MM.1S (cell line): Measurements from ENCODE around the gene KRT80.

Experiments
- DNase-seq: peaks from one replicate; pipeline ENCODE4 v3.0.0-alpha.2; 2015
- H2AFZ ChIP-seq: fragments of 300-600 bp; sonication (generic); 2 replicates; pipeline ENCODE4 v1.6.0; 2016; ENCODE audit warnings: antibody characterized with exemption, low read length
- H3F3A ChIP-seq: fragments of 300-600 bp; sonication (generic); 2 replicates; pipeline ENCODE4 v1.6.1; 2016; ENCODE audit warnings: mild to moderate bottlenecking, antibody characterized with exemption, low read length, moderate library complexity, mixed read lengths; ENCODE audit not compliant: insufficient read depth
- H3K27ac ChIP-seq: fragments of 300-600 bp; sonication (generic); 2 replicates; pipeline ENCODE4 v1.5.1; 2016; ENCODE audit warnings: mild to moderate bottlenecking, low read length
- H3K27me3 ChIP-seq: fragments of 300-600 bp; sonication (generic); replicated peaks from 2 replicates; pipeline ENCODE4 v1.6.0; 2016; ENCODE audit warnings: low read length; ENCODE audit not compliant: insufficient read depth
- H3K36me3 ChIP-seq: fragments of 300-600 bp; sonication (generic); replicated peaks from 2 replicates; pipeline ENCODE4 v1.6.1; 2016; ENCODE audit warnings: mild to moderate bottlenecking, low read length, mixed read lengths; ENCODE audit not compliant: insufficient read depth
- H3K4me1 ChIP-seq: fragments of 300-600 bp; sonication (generic); 2 replicates; pipeline ENCODE4 v1.6.1; 2016; ENCODE audit warnings: low read length, mixed read lengths
- H3K4me2 ChIP-seq: fragments of 300-600 bp; sonication (generic); 2 replicates; pipeline ENCODE4 v1.6.0; 2016; ENCODE audit warnings: low read depth, low read length
- H3K4me3 ChIP-seq: fragments of 300-600 bp; sonication (generic); 2 replicates; pipeline ENCODE4 v1.5.1; 2016; ENCODE audit warnings: low read length, mixed read lengths
- H3K79me2 ChIP-seq: fragments of 300-600 bp; sonication (generic); 2 replicates; pipeline ENCODE4 v1.6.1; 2016; ENCODE audit warnings: mixed run types, low read length, mixed read lengths
- H3K9ac ChIP-seq: fragments of 300-600 bp; sonication (generic); 2 replicates; pipeline ENCODE4 v1.6.1; 2016; ENCODE audit warnings: low read length, mixed read lengths
- H3K9me2 ChIP-seq: fragments of 300-600 bp; sonication (generic); replicated peaks from 2 replicates; pipeline ENCODE4 v1.6.1; 2016; ENCODE audit warnings: mild to moderate bottlenecking, low read length, mixed read lengths; ENCODE audit not compliant: insufficient read depth
- H3K9me3 ChIP-seq: fragments of 300-600 bp; sonication (generic); replicated peaks from 2 replicates; pipeline ENCODE4 v1.6.1; 2016; ENCODE audit warnings: mild to moderate bottlenecking, low read length, mixed read lengths; ENCODE audit not compliant: insufficient read depth
- H4K20me1 ChIP-seq: fragments of 300-600 bp; sonication (generic); 2 replicates; pipeline ENCODE4 v1.6.1; 2016; ENCODE audit warnings: mild to moderate bottlenecking, low read length, moderate library complexity, mixed read lengths; ENCODE audit not compliant: insufficient read depth
- CTCF ChIP-seq: fragments of 300-600 bp; sonication (generic); IDR thresholded peaks from 2 replicates; pipeline ENCODE4 v1.5.1; 2016; ENCODE audit warnings: antibody characterized with exemption, low read length, mixed read lengths
- EZH2 ChIP-seq: fragments of 300-600 bp; sonication (generic); optimal IDR thresholded peaks from 2 replicates; pipeline ENCODE3; 2017; ENCODE audit warnings: low read depth, mild to moderate bottlenecking, antibody characterized with exemption, low read length, mixed read lengths
- EZH2phosphoT487 ChIP-seq: fragments of 300-600 bp; sonication (generic); IDR thresholded peaks from 2 replicates; pipeline ENCODE4 v1.6.1; 2018; ENCODE audit warnings: antibody characterized with exemption, low read length

Gene KRT80

GRCh38 chr12:52190860-52191729, 719 bp downstream of the KRT80 start:
- Histone ChIP-seq H3K79me2 (no peaks in the 10 kb centered on the region), H3K9me3 (no peaks in the 10 kb centered on the region), H3K4me2 (no peak overlapping the region), H3K4me1 (no peaks in the 10 kb centered on the region), H3K27ac (no peak overlapping the region), H2AFZ (no peak overlapping the region), H3K9ac (no peak overlapping the region), H3K27me3 (peaks cover 42% of the 10 kb centered on the region), H4K20me1 (no peaks in the 10 kb centered on the region), H3F3A (no peaks in the 10 kb centered on the region), H3K36me3 (no peaks in the 10 kb centered on the region), H3K9me2 (no peaks in the 10 kb centered on the region), H3K4me3 (no peak overlapping the region)
- TF ChIP-seq EZH2 (no peak), CTCF (no peak), EZH2phosphoT487 (no peak)
- no peak for DNase-seq

DNA sequence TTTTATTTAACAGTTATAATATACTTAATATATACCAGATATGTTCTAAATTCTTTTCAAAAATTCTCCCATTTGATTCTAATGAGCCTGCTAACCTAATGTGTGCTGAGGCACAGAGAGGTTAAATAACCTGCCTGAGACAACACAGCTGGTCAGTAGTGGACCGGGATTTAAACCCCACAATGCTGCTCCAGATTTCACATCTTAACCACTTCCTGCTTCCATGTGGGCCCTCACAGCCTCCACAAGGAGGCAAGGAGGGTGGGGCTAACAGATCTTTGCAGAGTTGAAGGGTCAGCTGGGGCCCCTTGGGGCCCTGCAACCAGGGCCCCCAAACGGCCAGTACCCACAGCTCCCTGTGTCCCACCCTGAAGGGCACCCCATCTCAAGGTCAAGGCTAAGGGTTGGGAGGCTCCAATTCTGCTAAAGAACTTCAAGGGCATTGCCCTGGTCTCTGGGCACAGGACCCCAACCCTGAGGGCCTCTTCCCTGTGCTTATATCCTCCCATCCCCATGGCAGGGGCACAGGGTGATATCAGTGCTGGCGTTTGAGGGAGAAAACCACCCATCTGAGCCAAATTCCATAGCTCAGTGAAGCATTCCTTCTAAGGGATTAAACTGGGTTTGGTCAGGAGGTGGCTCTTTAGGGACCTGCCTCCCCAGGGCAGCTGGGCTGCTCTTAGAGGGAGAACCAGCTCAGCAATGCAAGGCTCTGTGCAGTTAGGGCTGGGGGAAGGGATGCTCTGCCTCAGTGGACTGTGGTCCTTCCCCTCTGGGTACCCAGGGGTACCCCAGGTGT, 2.2 kb downstream of the KRT80 start:
- Histone ChIP-seq H3K9me3 (no peaks in the 10 kb centered on the region), H3K79me2 (no peaks in the 10 kb centered on the region), H3F3A (no peaks in the 10 kb centered on the region), H3K27me3 (peaks cover 37% of the 10 kb centered on the region), H3K4me3 (no peak overlapping the region), H3K9me2 (no peaks in the 10 kb centered on the region), H2AFZ (no peak overlapping the region), H3K9ac (no peak overlapping the region), H4K20me1 (no peaks in the 10 kb centered on the region), H3K4me2 (no peak overlapping the region), H3K4me1 (no peaks in the 10 kb centered on the region), H3K27ac (no peak overlapping the region), H3K36me3 (no peaks in the 10 kb centered on the region)
- DNase-seq = no peak
- TF ChIP-seq CTCF = no peak
- TF ChIP-seq EZH2phosphoT487 = no peak
- TF ChIP-seq EZH2 = no peak

- Histone ChIP-seq H2AFZ (no peak overlapping the region), H3K27ac (no peak overlapping the region), H3K79me2 (no peaks in the 10 kb centered on the region)
Measured at GRCh38 chr12:52188658-52189057, 3.2 kb downstream of the KRT80 start.

More at GRCh38 chr12:52188658-52189057, 3.2 kb downstream of the KRT80 start:
- H3K9me3 ChIP-seq = no peaks in the 10 kb centered on the region
- no peak overlapping the region for H3K9ac ChIP-seq
- peaks cover 37% of the 10 kb centered on the region for H3K27me3 ChIP-seq
- no peak overlapping the region for H3K4me3 ChIP-seq
- H3K36me3 ChIP-seq = no peaks in the 10 kb centered on the region
- no peak for TF ChIP-seq CTCF
- no peak for TF ChIP-seq EZH2
- no peak for TF ChIP-seq EZH2phosphoT487
- no peak for DNase-seq
- no peaks in the 10 kb centered on the region for H3F3A ChIP-seq
- no peaks in the 10 kb centered on the region for H4K20me1 ChIP-seq
- no peak overlapping the region for H3K4me2 ChIP-seq
- H3K9me2 ChIP-seq = no peaks in the 10 kb centered on the region
- 0 out of 2 replicates have a peak, but pooled peaks cover 4% of the 10 kb centered on the region for H3K4me1 ChIP-seq
